HEK293 (cell line): ENCODE measurements around the gene MRPL46.

ENCODE experiments used
- CTCF ChIP-seq: fragments of 450-650 bp; formaldehyde crosslinking; IDR thresholded peaks from 2 replicates; pipeline ENCODE4 v1.5.1; 2016; ENCODE audit warnings: missing biosample characterization, missing genetic modification characterization
- SALL2 ChIP-seq: fragments of 450-650 bp; formaldehyde crosslinking; IDR thresholded peaks from 2 replicates; pipeline ENCODE4 v1.5.0; 2017; ENCODE audit warnings: missing biosample characterization, mild to moderate bottlenecking, missing genetic modification characterization, borderline replicate concordance
- YY1 ChIP-seq: fragments of 450-650 bp; formaldehyde crosslinking; IDR thresholded peaks from 2 replicates; pipeline ENCODE4 v1.5.1; 2018; ENCODE audit warnings: missing biosample characterization, missing genetic modification characterization
- ZBTB7A ChIP-seq: fragments of 450-650 bp; formaldehyde crosslinking; IDR thresholded peaks from 2 replicates; pipeline ENCODE4 v1.5.1; 2016; ENCODE audit warnings: low read depth, missing biosample characterization, missing genetic modification characterization
- ZNF146 ChIP-seq: fragments of 450-650 bp; formaldehyde crosslinking; IDR thresholded peaks from 2 replicates; pipeline ENCODE4 v1.5.1; 2016; ENCODE audit warnings: missing biosample characterization, missing genetic modification characterization
- ZNF266 ChIP-seq: fragments of 450-650 bp; formaldehyde crosslinking; IDR thresholded peaks from 2 replicates; pipeline ENCODE4 v1.5.1; 2016; ENCODE audit warnings: missing biosample characterization, missing genetic modification characterization, low read depth
- ZNF274 ChIP-seq, 2 experiments: fragments of 200-500 bp in 1 of 2; fragments of 450-650 bp in 1 of 2; sonication (Bioruptor generic) in 1 of 2; formaldehyde crosslinking in 1 of 2; IDR thresholded peaks; 2 replicates each; pipeline versions ENCODE4 v1.5.1 to v1.6.1; 2014 to 2016; ENCODE audit warnings: borderline replicate concordance in 1 of 2, inconsistent platforms in 1 of 2, low read length in 1 of 2, missing biosample characterization in 1 of 2, missing genetic modification characterization in 1 of 2
- ZNF302 ChIP-seq: fragments of 450-650 bp; formaldehyde crosslinking; IDR thresholded peaks from 2 replicates; pipeline ENCODE4 v1.5.1; 2016; ENCODE audit warnings: missing biosample characterization, missing genetic modification characterization, low read depth
- ZNF391 ChIP-seq: fragments of 450-650 bp; formaldehyde crosslinking; IDR thresholded peaks from 2 replicates; pipeline ENCODE4 v1.5.1; 2016; ENCODE audit warnings: low read depth, missing biosample characterization, missing genetic modification characterization, borderline replicate concordance
- ZNF426 ChIP-seq: fragments of 450-650 bp; formaldehyde crosslinking; IDR thresholded peaks from 2 replicates; pipeline ENCODE4 v1.5.1; 2017; ENCODE audit warnings: missing biosample characterization, missing genetic modification characterization, mild to moderate bottlenecking, inconsistent platforms, moderate library complexity

- TF ChIP-seq CTCF (tag by site-specific recombination) (no peak), ZNF302 (no peak), YY1 (tag by site-specific recombination) (no peak), ZNF274 (IDR thresholded peaks at IDR 0.05; ENCODE audit: low read length) (no peak), ZNF274 (tag by site-specific recombination; IDR thresholded peaks at IDR 0.05; ENCODE audit: borderline replicate concordance) (no peak), SALL2 (tag by site-specific recombination) (no peak), ZBTB7A (tag by site-specific recombination) (no peak), ZNF266 (tag by site-specific recombination) (no peak), ZNF146 (tag by site-specific recombination) (no peak), ZNF426 (no peak), ZNF391 (no peak)
These were observed 30.0 kb upstream of the MRPL46 start for GRCh38 chr15:88497109-88497765.
